PC-3 (cell line): ENCODE results near the gene KLHL14.
"Not testable (repeated sequence)": the region's sequence is repeated elsewhere in the genome, so short reads cannot be mapped to it uniquely, and the experiment has no call there.

Source experiments
- EZH2 ChIP-seq: fragments of 300-600 bp; sonication (generic); IDR thresholded peaks from one replicate; pipeline ENCODE4 v1.6.1; 2017; ENCODE audit warnings: antibody characterized with exemption, mild to moderate bottlenecking, low read length; ENCODE audit not compliant: unreplicated experiment
- EZH2phosphoT487 ChIP-seq: fragments of 300-600 bp; sonication (generic); IDR thresholded peaks from 2 replicates; pipeline ENCODE4 v1.6.1; 2018; ENCODE audit warnings: mild to moderate bottlenecking, antibody characterized with exemption, low read length, borderline replicate concordance
- TF ChIP-seq, protein P1 (sequence below): fragments of 300-600 bp; sonication (generic); conservative IDR thresholded peaks from 2 replicates; pipeline ENCODE4 v1.5.1; 2017; ENCODE audit warnings: antibody characterized with exemption, low read depth, mild to moderate bottlenecking, low read length

DNA sequence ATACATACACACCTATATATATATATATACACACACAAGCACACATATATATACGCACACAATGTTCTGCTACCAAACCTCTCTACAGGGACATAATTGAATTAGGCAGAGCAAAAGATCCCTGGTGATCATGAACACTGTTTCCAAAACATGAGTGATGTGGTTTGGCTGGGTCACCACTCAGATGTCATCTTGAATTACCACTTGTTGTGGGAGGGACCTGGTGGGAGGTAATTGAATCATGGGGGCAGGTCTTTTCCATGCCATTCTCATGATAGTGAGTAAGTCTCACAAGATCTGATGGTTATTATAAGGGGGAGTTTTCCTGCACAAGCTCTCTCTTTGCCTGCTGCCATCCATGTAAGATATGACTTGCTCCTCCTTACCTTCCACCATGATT, 135.2 kb downstream of the KLHL14 start:
- TF ChIP-seq, protein P1, sequence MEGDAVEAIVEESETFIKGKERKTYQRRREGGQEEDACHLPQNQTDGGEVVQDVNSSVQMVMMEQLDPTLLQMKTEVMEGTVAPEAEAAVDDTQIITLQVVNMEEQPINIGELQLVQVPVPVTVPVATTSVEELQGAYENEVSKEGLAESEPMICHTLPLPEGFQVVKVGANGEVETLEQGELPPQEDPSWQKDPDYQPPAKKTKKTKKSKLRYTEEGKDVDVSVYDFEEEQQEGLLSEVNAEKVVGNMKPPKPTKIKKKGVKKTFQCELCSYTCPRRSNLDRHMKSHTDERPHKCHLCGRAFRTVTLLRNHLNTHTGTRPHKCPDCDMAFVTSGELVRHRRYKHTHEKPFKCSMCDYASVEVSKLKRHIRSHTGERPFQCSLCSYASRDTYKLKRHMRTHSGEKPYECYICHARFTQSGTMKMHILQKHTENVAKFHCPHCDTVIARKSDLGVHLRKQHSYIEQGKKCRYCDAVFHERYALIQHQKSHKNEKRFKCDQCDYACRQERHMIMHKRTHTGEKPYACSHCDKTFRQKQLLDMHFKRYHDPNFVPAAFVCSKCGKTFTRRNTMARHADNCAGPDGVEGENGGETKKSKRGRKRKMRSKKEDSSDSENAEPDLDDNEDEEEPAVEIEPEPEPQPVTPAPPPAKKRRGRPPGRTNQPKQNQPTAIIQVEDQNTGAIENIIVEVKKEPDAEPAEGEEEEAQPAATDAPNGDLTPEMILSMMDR = not testable (repeated sequence)
- not testable (repeated sequence) for TF ChIP-seq EZH2, EZH2phosphoT487
